Pulmonary artery endothelial cell (primary cell): ENCODE measurements around the gene CFAP70. TPM values are rescaled to one million over a fixed set of nuclear protein-coding genes. Genes with fewer than 3 reads are reported as not detected.

ENCODE experiments used
- DNase-seq: peaks from one replicate; pipeline ENCODE4 v3.0.0-alpha.2; 2011; ENCODE audit warnings: low read depth, low spot score
- total RNA-seq: library from RNA; depleted of rRNA; stranded (reverse); fragments of >200 nt; gene quantifications from 2 replicates; pipeline ENCODE4 v1.2.3, GENCODE V29; 2014

Gene CFAP70
- total RNA-seq, 1 donor from 2014 or later = 0.13 TPM

- DNase-seq = no peak
Observed at GRCh38 chr10:73217628-73218027, 141.0 kb downstream of the CFAP70 start.

GRCh38 chr10:73215749-73216148 lies 142.9 kb downstream of the CFAP70 start:
- no peak for DNase-seq

- no peak for DNase-seq
Observed at GRCh38 chr10:73211106-73211811, 147.4 kb downstream of the CFAP70 start.

- DNase-seq = no peak
Observed at GRCh38 chr10:73210395-73211105, 148.1 kb downstream of the CFAP70 start.

GRCh38 chr10:73209705-73210104 lies 149.0 kb downstream of the CFAP70 start:
- peak; percentile 30 for DNase-seq

GRCh38 chr10:73207883-73208282 lies 150.8 kb downstream of the CFAP70 start:
- no peak for DNase-seq

GRCh38 chr10:73206385-73206784 lies 152.3 kb downstream of the CFAP70 start:
- no peak for DNase-seq

GRCh38 chr10:73205890-73206289 lies 152.8 kb downstream of the CFAP70 start:
- DNase-seq = no peak

- no peak for DNase-seq
Observed at GRCh38 chr10:73205081-73205480, 153.6 kb downstream of the CFAP70 start.

Other genes with a start within 250 kb of the CFAP70 start
- 1.2 and 1.3 TPM in 2 replicates for gene NUDT13, start 248.4 kb downstream of the CFAP70 start, total RNA-seq
- gene ECD, start 190.9 kb downstream of the CFAP70 start, total RNA-seq = 29.9 and 33.3 TPM in 2 replicates
- gene FAM149B1, start 190.7 kb downstream of the CFAP70 start, total RNA-seq = 27.4 and 32.2 TPM in 2 replicates
- 44.1 and 63.5 TPM in 2 replicates for gene DNAJC9, start 111.6 kb downstream of the CFAP70 start, total RNA-seq
- gene MRPS16, start 106.2 kb downstream of the CFAP70 start, total RNA-seq = 80.8 and 95.5 TPM in 2 replicates
- 106 and 131 TPM in 2 replicates for gene ANXA7, start 55.2 kb upstream of the CFAP70 start, total RNA-seq
- 0.59 and 0.78 TPM in 2 replicates for gene MSS51, start 74.7 kb upstream of the CFAP70 start, total RNA-seq
- gene PPP3CB, start 137.2 kb upstream of the CFAP70 start, total RNA-seq = 12.7 and 12.9 TPM in 2 replicates
- gene USP54, start 232.5 kb upstream of the CFAP70 start, total RNA-seq = 5.3 and 5.8 TPM in 2 replicates